Measurements from ENCODE around the gene CBFA2T2. TPM values are rescaled to one million over a fixed set of nuclear protein-coding genes. Genes with fewer than 3 reads are reported as not detected.
A peak's percentile ranks its signal among the peaks of the same experiment; 100 is the strongest.

The CBFA2T2 gene
- total RNA-seq, 4 donors from 2014 or later, result 16.7 to 22.5 (median 19.1) TPM

GRCh38 chr20:33664762-33665144 lies 174.9 kb downstream of the CBFA2T2 start:
- peaks cover 0 to 21% (median 0%) of the 10 kb centered on the region in 3 donors for H3K36me3 ChIP-seq
- no peaks in the 10 kb centered on the region for H3K9me3 ChIP-seq
- peaks cover 0 to 49% (median 16%) of the 10 kb centered on the region in 4 donors for H3K4me1 ChIP-seq
- no peaks in the 10 kb centered on the region for H3K27me3 ChIP-seq
- DNase-seq (ENCODE audit: low spot score in 2 of 2), result no peak
- H3K4me3 ChIP-seq, result no peak overlapping the region
- TF ChIP-seq, protein P1, sequence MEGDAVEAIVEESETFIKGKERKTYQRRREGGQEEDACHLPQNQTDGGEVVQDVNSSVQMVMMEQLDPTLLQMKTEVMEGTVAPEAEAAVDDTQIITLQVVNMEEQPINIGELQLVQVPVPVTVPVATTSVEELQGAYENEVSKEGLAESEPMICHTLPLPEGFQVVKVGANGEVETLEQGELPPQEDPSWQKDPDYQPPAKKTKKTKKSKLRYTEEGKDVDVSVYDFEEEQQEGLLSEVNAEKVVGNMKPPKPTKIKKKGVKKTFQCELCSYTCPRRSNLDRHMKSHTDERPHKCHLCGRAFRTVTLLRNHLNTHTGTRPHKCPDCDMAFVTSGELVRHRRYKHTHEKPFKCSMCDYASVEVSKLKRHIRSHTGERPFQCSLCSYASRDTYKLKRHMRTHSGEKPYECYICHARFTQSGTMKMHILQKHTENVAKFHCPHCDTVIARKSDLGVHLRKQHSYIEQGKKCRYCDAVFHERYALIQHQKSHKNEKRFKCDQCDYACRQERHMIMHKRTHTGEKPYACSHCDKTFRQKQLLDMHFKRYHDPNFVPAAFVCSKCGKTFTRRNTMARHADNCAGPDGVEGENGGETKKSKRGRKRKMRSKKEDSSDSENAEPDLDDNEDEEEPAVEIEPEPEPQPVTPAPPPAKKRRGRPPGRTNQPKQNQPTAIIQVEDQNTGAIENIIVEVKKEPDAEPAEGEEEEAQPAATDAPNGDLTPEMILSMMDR (IDR thresholded peaks at IDR 0.05), result no peak
- TF ChIP-seq POLR2A (IDR thresholded peaks at IDR 0.05) (no peak), EP300 (IDR thresholded peaks at IDR 0.05) (no peak)
- H3K27ac ChIP-seq, result peak overlapping the region in 2 of 4 donors; percentile 93 to 94
- 87 to 100% methylated on average over 2 of the region's 2 CpGs for WGBS, 2 donors

- Histone ChIP-seq H3K4me1 (peaks cover 0 to 49% (median 16%) of the 10 kb centered on the region in 4 donors), H3K27ac (peak within 1 kb of the TSS; percentile 74 to 93 (median 90)), H3K4me3 (peak within 1 kb of the TSS; percentile 39 to 71 (median 64)), H3K36me3 (peaks cover 0 to 31% (median 0%) of the 10 kb centered on the region in 3 donors), H3K9me3 (no peaks in the 10 kb centered on the region), H3K27me3 (no peaks in the 10 kb centered on the region)
- DNase-seq (ENCODE audit: low spot score in 2 of 2), result peak; percentile 98
- WGBS, 2 donors, result 1 to 11% methylated on average over 29 to 43 of the region's 50 CpGs
- TF ChIP-seq EP300 (IDR thresholded peaks at IDR 0.05) (peak in 1 of 2 donors; percentile 94), POLR2A (IDR thresholded peaks at IDR 0.05) (peak; percentile 81 to 97)
- TF ChIP-seq, protein P1 (IDR thresholded peaks at IDR 0.05), result peak in 4 of 5 experiments; percentile 28 to 63 (median 42)
Measured at GRCh38 chr20:33666293-33667244, 176.7 kb downstream of the CBFA2T2 start, which contains the start of gene ACTL10. Gene ACTL10, plus strand, starts transcription at chr20:33666943. Its CDS starts 555 bp downstream, at chr20:33667498.

DNA sequence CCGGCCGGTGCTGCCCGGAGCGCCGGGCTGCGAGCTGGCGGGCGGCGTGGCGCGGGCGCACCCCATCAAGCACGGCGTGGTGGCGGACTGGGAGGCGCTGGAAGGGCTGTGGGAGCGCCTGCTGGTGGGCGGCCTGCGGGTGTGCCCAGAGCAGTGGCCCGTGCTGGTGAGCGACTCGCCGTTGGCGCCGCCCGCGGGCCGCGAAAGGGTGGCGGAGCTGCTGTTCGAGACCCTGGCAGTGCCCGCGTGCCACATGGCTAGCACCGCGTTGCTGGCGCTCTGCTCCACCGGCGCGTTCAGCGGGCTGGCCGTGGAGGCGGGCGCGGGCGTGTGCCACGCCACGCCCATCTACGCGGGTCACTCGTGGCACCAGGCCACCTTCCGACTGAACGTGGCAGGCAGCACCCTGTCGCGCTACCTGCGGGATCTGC lies 177.4 kb downstream of the CBFA2T2 start:
- H3K27ac ChIP-seq, result peak overlapping the region; percentile 74 to 93 (median 90)
- H3K4me3 ChIP-seq, result peak overlapping the region; percentile 39 to 71 (median 64)
- DNase-seq (ENCODE audit: low spot score in 2 of 2), result no peak
- TF ChIP-seq POLR2A (IDR thresholded peaks at IDR 0.05) (no peak), EP300 (IDR thresholded peaks at IDR 0.05) (no peak)
- TF ChIP-seq, protein P1 (IDR thresholded peaks at IDR 0.05), result no peak
- H3K4me1 ChIP-seq, result peaks cover 0 to 53% (median 16%) of the 10 kb centered on the region in 4 donors
- 0 to 22% methylated on average over 5 to 11 of the region's 55 CpGs for whole genome bisulfite sequencing, 2 donors
- peaks cover 0 to 34% (median 0%) of the 10 kb centered on the region in 3 donors for H3K36me3 ChIP-seq
- no peaks in the 10 kb centered on the region for H3K9me3 ChIP-seq
- no peaks in the 10 kb centered on the region for H3K27me3 ChIP-seq

DNA sequence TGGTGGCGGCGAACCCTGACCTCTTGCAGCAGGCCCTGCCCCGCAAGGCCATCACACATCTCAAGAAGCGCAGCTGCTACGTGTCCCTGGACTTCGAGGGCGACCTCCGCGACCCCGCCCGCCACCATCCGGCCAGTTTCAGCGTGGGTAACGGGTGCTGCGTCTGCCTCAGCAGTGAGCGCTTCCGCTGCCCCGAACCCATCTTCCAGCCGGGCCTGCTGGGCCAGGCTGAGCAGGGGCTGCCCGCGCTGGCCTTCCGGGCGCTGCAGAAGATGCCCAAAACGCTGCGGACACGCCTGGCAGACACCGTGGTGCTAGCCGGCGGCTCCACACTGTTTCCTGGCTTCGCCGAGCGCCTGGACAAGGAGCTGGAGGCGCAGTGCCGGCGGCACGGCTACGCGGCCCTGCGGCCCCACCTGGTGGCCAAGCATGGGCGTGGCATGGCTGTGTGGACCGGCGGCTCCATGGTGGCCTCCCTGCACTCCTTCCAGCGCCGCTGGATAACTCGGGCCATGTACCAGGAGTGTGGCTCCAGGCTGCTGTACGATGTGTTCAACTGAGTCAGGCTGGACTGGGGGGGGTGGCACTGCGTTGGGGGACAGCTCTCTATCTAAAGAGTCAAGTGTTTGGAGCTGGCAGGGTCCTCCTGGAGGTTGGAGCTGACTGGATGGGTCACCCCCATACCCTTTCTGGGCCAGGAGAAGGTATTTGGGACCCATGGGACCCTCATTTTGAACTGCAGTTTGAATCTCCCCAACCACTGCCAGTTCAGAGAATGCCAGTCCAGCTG lies 178.0 kb downstream of the CBFA2T2 start:
- Histone ChIP-seq H3K4me3 (peak overlapping the region; percentile 39 to 71 (median 64)), H3K36me3 (peaks cover 0 to 34% (median 0%) of the 10 kb centered on the region in 3 donors), H3K9me3 (no peaks in the 10 kb centered on the region), H3K27me3 (no peaks in the 10 kb centered on the region), H3K27ac (peak overlapping the region; percentile 74 to 93 (median 90)), H3K4me1 (peaks cover 0 to 53% (median 22%) of the 10 kb centered on the region in 4 donors)
- peak; percentile 59 to 62 for DNase-seq (ENCODE audit: low spot score in 2 of 2)
- TF ChIP-seq EP300 (IDR thresholded peaks at IDR 0.05) (peak in 1 of 2 donors; percentile 38), POLR2A (IDR thresholded peaks at IDR 0.05) (no peak)
- TF ChIP-seq, protein P1 (IDR thresholded peaks at IDR 0.05), result peak; percentile 90 to 97 (median 97)
- 21 to 27% methylated on average over 19 to 43 of the region's 47 CpGs for WGBS, 2 donors

Measured in tibial nerve (tissue), 4 donors.